H1 (cell line): Measurements from ENCODE around the gene ARHGAP10. TPM values are rescaled to one million over a fixed set of nuclear protein-coding genes. Genes with fewer than 3 reads are reported as not detected.

Source experiments
- CEBPB ChIP-seq: IDR thresholded peaks from 2 replicates; pipeline ENCODE4 v1.6.1; 2012; ENCODE audit warnings: low read depth, low read length
- MAX ChIP-seq: IDR thresholded peaks from 2 replicates; pipeline ENCODE4 v1.6.1; 2012; ENCODE audit warnings: inconsistent platforms
- NRF1 ChIP-seq: IDR thresholded peaks from 2 replicates; pipeline ENCODE4 v1.6.1; 2011; ENCODE audit warnings: mild to moderate bottlenecking, low read depth, low read length, improper control_type of control experiment
- POLR2AphosphoS5 ChIP-seq: IDR thresholded peaks from 2 replicates; pipeline ENCODE4 v1.6.1; 2011; ENCODE audit warnings: low read depth, low read length
- POU5F1 ChIP-seq: IDR thresholded peaks from 2 replicates; pipeline ENCODE4 v1.6.1; 2011; ENCODE audit warnings: low read depth, mild to moderate bottlenecking, low read length, moderate library complexity
- SP2 ChIP-seq: IDR thresholded peaks from 2 replicates; pipeline ENCODE4 v1.6.1; 2012; ENCODE audit warnings: mild to moderate bottlenecking, low read length, inconsistent platforms
- SRF ChIP-seq: IDR thresholded peaks from 2 replicates; pipeline ENCODE4 v1.6.1; 2011; ENCODE audit warnings: mild to moderate bottlenecking, low read depth, low read length, moderate library complexity
- SUZ12 ChIP-seq: fragments of 200-600 bp; sonication (generic); IDR thresholded peaks from 2 replicates; pipeline ENCODE4 v1.6.1; 2012; ENCODE audit warnings: mild to moderate bottlenecking, inconsistent platforms, low read length, moderate library complexity, mixed read lengths
- TAF1 ChIP-seq: IDR thresholded peaks from 2 replicates; pipeline ENCODE4 v1.6.1; 2011; ENCODE audit warnings: mild to moderate bottlenecking, low read depth, low read length
- TEAD4 ChIP-seq: IDR thresholded peaks from 2 replicates; pipeline ENCODE4 v1.6.1; 2012; ENCODE audit warnings: low read depth, low read length, inconsistent platforms, mixed read lengths
- polyA plus RNA-seq, 7 experiments: library from polyadenylated mRNA; depleted of rRNA in 3 of 7; stranded (reverse) in 5 of 7; unstranded in 2 of 7; fragments of >200 nt in 5 of 7; fragments of 200-250 nt in 2 of 7; gene quantifications; 1 replicate in 5 of 7; 2 replicates in 1 of 7; 4 replicates in 1 of 7; pipeline versions ENCODE4 v1.2.1 to v1.2.3, GENCODE V29; 2011 to 2013; ENCODE audit warnings: missing spikeins in 2 of 7, mixed read lengths in 2 of 7
- total RNA-seq: library from RNA; stranded (reverse); fragmentation: NEBNext Ultra II Directional; extraction: Animal tissue kit (Norgen Biotek cat#: 25700); gene quantifications from 2 replicates; pipeline ENCODE4 v1.2.1, GENCODE V29; 2021
- TF ChIP-seq, protein P1 (sequence below): IDR thresholded peaks from 2 replicates; pipeline ENCODE4 v1.6.1; 2012; ENCODE audit warnings: low read length, inconsistent platforms

ARHGAP10 gene
- total and polyA plus RNA-seq, 2 of the 8 experiments (the other 6 are each of a cell fraction or from before 2014, with no cell fraction given), result 3.7 to 6.1 TPM

DNA sequence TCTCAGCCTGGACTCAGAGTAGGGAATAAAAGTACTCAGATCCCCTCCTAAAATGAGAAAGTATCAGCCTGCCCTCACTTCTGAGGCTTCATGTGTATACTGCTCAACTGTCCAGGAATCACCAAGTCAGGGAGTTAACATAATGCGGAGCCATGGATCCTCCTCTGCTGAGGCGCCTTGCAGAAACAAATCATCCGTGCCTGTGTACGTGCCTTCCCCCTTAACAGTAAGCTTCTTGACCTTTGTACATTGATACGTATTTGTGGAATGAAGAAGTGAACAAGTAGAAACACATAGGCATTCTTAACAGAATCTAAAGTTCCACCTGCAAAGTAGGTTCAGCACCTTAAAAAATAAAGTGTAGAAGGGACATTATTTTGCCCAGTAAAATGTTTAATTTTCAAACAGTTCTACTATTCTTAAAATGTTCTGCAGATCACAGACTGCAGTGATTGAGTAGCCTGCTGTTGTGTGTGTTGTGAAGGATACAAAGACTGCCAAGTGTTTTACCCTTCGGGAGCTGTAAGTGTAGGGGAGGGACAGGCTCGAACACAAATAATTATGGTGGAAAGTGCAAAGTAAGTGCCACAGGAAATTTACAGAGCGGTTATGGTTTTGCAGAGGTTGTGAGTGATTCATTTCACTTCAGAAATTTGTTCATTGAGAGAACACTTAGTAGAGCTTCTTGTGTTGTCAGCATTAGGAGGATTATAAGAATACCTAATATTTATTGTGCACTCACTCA lies 61.9 kb downstream of the ARHGAP10 start (continued):
- TF ChIP-seq, protein P1, sequence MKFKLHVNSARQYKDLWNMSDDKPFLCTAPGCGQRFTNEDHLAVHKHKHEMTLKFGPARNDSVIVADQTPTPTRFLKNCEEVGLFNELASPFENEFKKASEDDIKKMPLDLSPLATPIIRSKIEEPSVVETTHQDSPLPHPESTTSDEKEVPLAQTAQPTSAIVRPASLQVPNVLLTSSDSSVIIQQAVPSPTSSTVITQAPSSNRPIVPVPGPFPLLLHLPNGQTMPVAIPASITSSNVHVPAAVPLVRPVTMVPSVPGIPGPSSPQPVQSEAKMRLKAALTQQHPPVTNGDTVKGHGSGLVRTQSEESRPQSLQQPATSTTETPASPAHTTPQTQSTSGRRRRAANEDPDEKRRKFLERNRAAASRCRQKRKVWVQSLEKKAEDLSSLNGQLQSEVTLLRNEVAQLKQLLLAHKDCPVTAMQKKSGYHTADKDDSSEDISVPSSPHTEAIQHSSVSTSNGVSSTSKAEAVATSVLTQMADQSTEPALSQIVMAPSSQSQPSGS, result no peak
- TF ChIP-seq NRF1 (no peak), TEAD4 (no peak), TAF1 (no peak), POLR2AphosphoS5 (no peak), MAX (no peak), SUZ12 (no peak), SRF (no peak), POU5F1 (no peak), CEBPB (no peak), SP2 (no peak)
